ENCODE measurements around the gene BCL11B.

DNA sequence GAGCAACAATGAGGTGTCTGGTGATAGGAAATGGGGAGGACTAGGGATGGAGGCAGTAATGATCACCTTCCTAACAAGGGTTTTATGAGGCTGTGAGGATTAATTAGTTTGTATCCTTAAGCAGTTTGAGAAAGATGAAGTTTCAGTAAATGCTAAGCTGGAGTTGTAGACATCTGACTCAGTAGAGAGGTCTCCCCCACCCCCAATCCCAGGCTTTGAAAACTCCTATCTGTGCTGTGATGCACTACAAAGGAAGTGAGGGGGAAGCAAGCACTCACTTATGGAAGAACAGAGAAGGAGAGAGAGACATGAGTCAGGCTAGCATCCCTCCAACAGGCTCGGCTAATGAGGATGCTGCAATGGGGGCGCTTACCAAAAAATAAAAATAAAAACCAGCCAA lies 5.5 kb upstream of the BCL11B start:
- TF ChIP-seq FOXM1 (IDR thresholded peaks at IDR 0.05; ENCODE audit: borderline replicate concordance) (no peak), ELF4 (IDR thresholded peaks at IDR 0.05) (no peak), SP1 (IDR thresholded peaks at IDR 0.05) (no peak), LEF1 (IDR thresholded peaks at IDR 0.05; ENCODE audit: borderline replicate concordance) (no peak), ARNT (IDR thresholded peaks at IDR 0.05) (no peak)

All from HEK293T (cell line).